Lower lobe of right lung (tissue), 2 donors: ENCODE data around the gene CLDN19. TPM values are rescaled to one million over a fixed set of nuclear protein-coding genes. Genes with fewer than 3 reads are reported as not detected.

ENCODE experiments used
- ATAC-seq, 2 donors: fragments of 200-7000 bp; cut with Tn5 transposase; one replicate each; pipeline ENCODE4 v1.9.1; 2020 to 2022; ENCODE audit warnings: mild to moderate bottlenecking in 2 of 2, moderate library complexity in 2 of 2
- DNase-seq: peaks from one replicate; pipeline ENCODE4 v3.0.0-alpha.2; 2020
- H3K27ac ChIP-seq: fragments of 200-600 bp; one replicate; pipeline ENCODE4 v1.8.0; 2022
- H3K27me3 ChIP-seq: fragments of 200-600 bp; one replicate; pipeline ENCODE4 v1.8.0; 2022; ENCODE audit warnings: low read depth
- H3K36me3 ChIP-seq: fragments of 200-600 bp; one replicate; pipeline ENCODE4 v1.8.0; 2022; ENCODE audit warnings: mild to moderate bottlenecking
- H3K4me1 ChIP-seq: fragments of 200-600 bp; one replicate; pipeline ENCODE4 v1.8.0; 2022
- H3K4me3 ChIP-seq: fragments of 200-600 bp; one replicate; pipeline ENCODE4 v1.8.0; 2022; ENCODE audit warnings: mild to moderate bottlenecking
- H3K9me3 ChIP-seq: fragments of 200-600 bp; one replicate; pipeline ENCODE4 v1.8.0; 2022
- CTCF ChIP-seq: fragments of 200-600 bp; IDR thresholded peaks from one replicate; pipeline ENCODE4 v1.8.0; 2022; ENCODE audit warnings: antibody characterized with exemption, mild to moderate bottlenecking
- intact Hi-C: fragments of 100-400 bp; cut with DNase I; formaldehyde crosslinking; loops from one replicate; pipeline ENCODE4 v1.11.0; 2022
- total RNA-seq: library from RNA; stranded (reverse); fragmentation: NEBNext Ultra II Directional; extraction: Animal tissue kit (Norgen Biotek cat#: 25700); gene quantifications from one replicate; pipeline ENCODE4 v1.2.1, GENCODE V29; 2021
- donor health status: DM: no; HTN: yes; CAD: no; lungs with severe emphysema.

The CLDN19 gene
- total RNA-seq, 1 donor from 2014 or later = not detected

GRCh38 chr1:42746436-42747105 lies 6.5 kb upstream of the CLDN19 start:
- ATAC-seq = no peak
- TF ChIP-seq CTCF = no peak
- Histone ChIP-seq H3K27me3 (no peaks in the 10 kb centered on the region), H3K36me3 (peaks cover 42% of the 10 kb centered on the region), H3K4me1 (no peaks in the 10 kb centered on the region), H3K27ac (no peak overlapping the region), H3K9me3 (no peaks in the 10 kb centered on the region), H3K4me3 (no peak overlapping the region)
- no peak for DNase-seq
- intact Hi-C loops = no loop called here

- no peaks in the 10 kb centered on the region for H3K4me1 ChIP-seq
- H3K27ac ChIP-seq = no peak overlapping the region
- H3K4me3 ChIP-seq = no peak overlapping the region
- no peaks in the 10 kb centered on the region for H3K27me3 ChIP-seq
- TF ChIP-seq CTCF = no peak
- no peak for ATAC-seq
- H3K9me3 ChIP-seq = no peaks in the 10 kb centered on the region
- no peak for DNase-seq
- peaks cover 41% of the 10 kb centered on the region for H3K36me3 ChIP-seq
- intact Hi-C loops = no loop called here
These were observed 5.8 kb upstream of the CLDN19 start for GRCh38 chr1:42745851-42746250.

GRCh38 chr1:42744148-42744413 lies 4.0 kb upstream of the CLDN19 start:
- intact Hi-C loops = no loop called here
- no peak for DNase-seq
- TF ChIP-seq CTCF = no peak
- H3K27me3 ChIP-seq = no peaks in the 10 kb centered on the region
- H3K36me3 ChIP-seq = peaks cover 28% of the 10 kb centered on the region
- H3K4me3 ChIP-seq = no peak overlapping the region
- ATAC-seq = no peak
- no peak overlapping the region for H3K27ac ChIP-seq
- H3K4me1 ChIP-seq = no peaks in the 10 kb centered on the region
- H3K9me3 ChIP-seq = no peaks in the 10 kb centered on the region

GRCh38 chr1:42743317-42744147 lies 3.5 kb upstream of the CLDN19 start:
- Histone ChIP-seq H3K27me3 (no peaks in the 10 kb centered on the region), H3K27ac (no peak overlapping the region), H3K36me3 (peaks cover 23% of the 10 kb centered on the region), H3K9me3 (no peaks in the 10 kb centered on the region), H3K4me3 (no peak overlapping the region), H3K4me1 (no peaks in the 10 kb centered on the region)
- DNase-seq = no peak
- intact Hi-C loops = no loop called here
- no peak for TF ChIP-seq CTCF
- ATAC-seq = no peak

- Histone ChIP-seq H3K4me1 (no peaks in the 10 kb centered on the region), H3K27me3 (no peaks in the 10 kb centered on the region), H3K27ac (no peak overlapping the region), H3K9me3 (no peaks in the 10 kb centered on the region), H3K4me3 (no peak overlapping the region), H3K36me3 (peaks cover 15% of the 10 kb centered on the region)
- DNase-seq (no peak), ATAC-seq (no peak)
- intact Hi-C loops = no loop called here
- no peak for TF ChIP-seq CTCF
These were observed 2.7 kb upstream of the CLDN19 start for GRCh38 chr1:42742617-42743316.
